Activated effector memory CD4-positive, alpha-beta T cell treated with Interleukin-2 at 50 U/mL for 16 hours (primary cell): ENCODE measurements around the gene DDX11.
A peak's percentile ranks its signal among the peaks of the same experiment; 100 is the strongest.
"Not testable (repeated sequence)": the region's sequence is repeated elsewhere in the genome, so short reads cannot be mapped to it uniquely, and the experiment has no call there.

Source experiments
- DNase-seq: peaks from one replicate; pipeline ENCODE4 v3.0.0-alpha.2; 2020

Gene DDX11

GRCh38 chr12:31073527-31074332, at the start of gene DDX11:
Gene DDX11 (plus strand): TSS chr12:31073860. CDS start chr12:31078394, 4,534 bp downstream.
- DNase-seq = peak; percentile 91

GRCh38 chr12:31026202-31026601, 47.5 kb upstream of the DDX11 start:
- no peak for DNase-seq

- not testable (repeated sequence) for DNase-seq
Measured at GRCh38 chr12:31027006-31027405, 46.7 kb upstream of the DDX11 start.

GRCh38 chr12:31029468-31029867, 44.2 kb upstream of the DDX11 start:
- DNase-seq = no peak

GRCh38 chr12:31029916-31030562, 43.6 kb upstream of the DDX11 start:
- no peak for DNase-seq

GRCh38 chr12:31031951-31032335, 41.7 kb upstream of the DDX11 start:
- DNase-seq = no peak

- no peak for DNase-seq
Measured at GRCh38 chr12:31033146-31033545, 40.5 kb upstream of the DDX11 start.

GRCh38 chr12:31033681-31034080, 40.0 kb upstream of the DDX11 start:
- DNase-seq = no peak

GRCh38 chr12:31034372-31034771, 39.3 kb upstream of the DDX11 start:
- no peak for DNase-seq

GRCh38 chr12:31035226-31035625, 38.4 kb upstream of the DDX11 start:
- DNase-seq = no peak

- no peak for DNase-seq
Measured at GRCh38 chr12:31035967-31036665, 37.5 kb upstream of the DDX11 start.

- DNase-seq = no peak
Measured at GRCh38 chr12:31037028-31037427, 36.6 kb upstream of the DDX11 start.

- DNase-seq = no peak
Measured at GRCh38 chr12:31037931-31038330, 35.7 kb upstream of the DDX11 start.

GRCh38 chr12:31041033-31041564, 32.6 kb upstream of the DDX11 start:
- DNase-seq = no peak

- DNase-seq = not testable (repeated sequence)
Measured at GRCh38 chr12:31050143-31050542, 23.5 kb upstream of the DDX11 start.

GRCh38 chr12:31050548-31050947, 23.1 kb upstream of the DDX11 start:
- not testable (repeated sequence) for DNase-seq

GRCh38 chr12:31051692-31052091, 22.0 kb upstream of the DDX11 start:
- DNase-seq = not testable (repeated sequence)

GRCh38 chr12:31052121-31052520, 21.5 kb upstream of the DDX11 start:
- DNase-seq = not testable (repeated sequence)

GRCh38 chr12:31052666-31053439, 20.8 kb upstream of the DDX11 start:
- DNase-seq = not testable (repeated sequence)

- not testable (repeated sequence) for DNase-seq
Measured at GRCh38 chr12:31053944-31054343, 19.7 kb upstream of the DDX11 start.

- no peak for DNase-seq
Measured at GRCh38 chr12:31057671-31058070, 16.0 kb upstream of the DDX11 start.

GRCh38 chr12:31066196-31066595, 7.5 kb upstream of the DDX11 start:
- not testable (repeated sequence) for DNase-seq

GRCh38 chr12:31067656-31068055, 6.0 kb upstream of the DDX11 start:
- DNase-seq = not testable (repeated sequence)
